Measurements from ENCODE around the gene DVL1.

The DVL1 gene

GRCh38 chr1:1285611-1286311 lies 63.5 kb downstream of the DVL1 start:
- Histone ChIP-seq H3K4me3 (ENCODE audit: low read depth in 1 of 5, low read length in 5 of 5) (no peak overlapping the region), H3K4me1 (ENCODE audit: control insufficient read depth in 5 of 5, insufficient read depth in 5 of 5, low read length in 5 of 5) (no peaks in the 10 kb centered on the region), H3K27ac (ENCODE audit: low read depth, low read length) (no peak overlapping the region), H3K27me3 (ENCODE audit: control insufficient read depth in 5 of 5, insufficient read depth in 4 of 5, low read length in 5 of 5) (peaks cover 30 to 38% (median 32%) of the 10 kb centered on the region in 5 donors), H3K9ac (ENCODE audit: low read length in 5 of 5) (no peak overlapping the region), H3K9me3 (ENCODE audit: control insufficient read depth in 5 of 5, low read length in 5 of 5) (no peaks in the 10 kb centered on the region), H3K36me3 (ENCODE audit: control insufficient read depth in 5 of 5, insufficient read depth in 5 of 5, low read length in 5 of 5) (no peaks in the 10 kb centered on the region)

Measured in subcutaneous abdominal adipose tissue (tissue), 5 donors.